ENCODE data around the gene RHCE.
"Not testable (repeated sequence)": the region's sequence is repeated elsewhere in the genome, so short reads cannot be mapped to it uniquely, and the experiment has no call there.

RHCE gene

DNA sequence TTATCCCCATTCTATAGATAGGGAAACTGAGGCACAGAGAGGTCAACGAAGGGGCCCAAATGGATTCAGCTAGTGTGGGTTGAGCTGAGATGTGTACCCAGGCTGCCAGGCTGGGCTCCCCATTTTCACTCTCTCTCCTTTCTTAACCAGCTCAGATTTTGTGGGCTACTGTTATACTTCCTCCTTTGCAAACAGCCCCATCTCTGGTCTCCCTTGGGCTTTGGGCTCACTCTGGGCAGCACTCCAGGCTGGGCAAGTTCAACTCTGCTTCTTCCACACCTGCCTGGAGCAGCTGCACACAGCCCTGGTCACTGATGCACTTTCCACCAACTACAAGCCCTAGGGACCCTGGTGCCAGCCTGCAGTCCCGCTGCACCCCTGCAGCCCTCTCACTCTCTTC lies 22.5 kb downstream of the RHCE start:
- not testable (repeated sequence) for DNase-seq (ENCODE audit: low read depth, low spot score)

- not testable (repeated sequence) for DNase-seq (ENCODE audit: low read depth, low spot score)
These were observed 23.1 kb downstream of the RHCE start for GRCh38 chr1:25397549-25397948.

GRCh38 chr1:25392841-25393240 lies 27.8 kb downstream of the RHCE start:
- no peak for DNase-seq (ENCODE audit: low read depth, low spot score)

GRCh38 chr1:25389721-25390120 lies 30.9 kb downstream of the RHCE start:
- not testable (repeated sequence) for DNase-seq (ENCODE audit: low read depth, low spot score)

GRCh38 chr1:25388691-25389090 lies 31.9 kb downstream of the RHCE start:
- DNase-seq (ENCODE audit: low read depth, low spot score) = not testable (repeated sequence)

DNA sequence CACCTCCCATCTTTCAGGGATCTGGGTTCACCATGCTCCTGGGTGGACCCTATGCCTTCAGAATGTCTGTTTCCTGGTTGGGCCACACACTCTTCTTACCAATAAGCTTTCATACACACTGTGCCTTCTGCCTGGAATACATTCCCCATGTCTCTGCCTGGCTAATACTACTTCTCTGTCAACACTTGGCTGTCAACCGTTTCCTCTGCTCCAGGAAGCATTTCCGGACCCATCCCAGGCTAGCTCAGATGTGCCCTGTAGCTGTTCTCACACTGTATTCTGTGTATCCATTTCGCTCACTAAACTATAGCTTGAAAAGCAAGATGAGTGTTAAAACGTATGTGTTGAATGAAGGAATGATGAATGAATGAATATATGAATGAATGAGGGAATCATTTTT lies 33.5 kb downstream of the RHCE start:
- not testable (repeated sequence) for DNase-seq (ENCODE audit: low read depth, low spot score)

- DNase-seq (ENCODE audit: low read depth, low spot score) = not testable (repeated sequence)
These were observed 36.8 kb downstream of the RHCE start for GRCh38 chr1:25383875-25384274.

- DNase-seq (ENCODE audit: low read depth, low spot score) = not testable (repeated sequence)
These were observed 37.5 kb downstream of the RHCE start for GRCh38 chr1:25383090-25383489.

- DNase-seq (ENCODE audit: low read depth, low spot score) = not testable (repeated sequence)
These were observed 38.1 kb downstream of the RHCE start for GRCh38 chr1:25382543-25382942.

DNA sequence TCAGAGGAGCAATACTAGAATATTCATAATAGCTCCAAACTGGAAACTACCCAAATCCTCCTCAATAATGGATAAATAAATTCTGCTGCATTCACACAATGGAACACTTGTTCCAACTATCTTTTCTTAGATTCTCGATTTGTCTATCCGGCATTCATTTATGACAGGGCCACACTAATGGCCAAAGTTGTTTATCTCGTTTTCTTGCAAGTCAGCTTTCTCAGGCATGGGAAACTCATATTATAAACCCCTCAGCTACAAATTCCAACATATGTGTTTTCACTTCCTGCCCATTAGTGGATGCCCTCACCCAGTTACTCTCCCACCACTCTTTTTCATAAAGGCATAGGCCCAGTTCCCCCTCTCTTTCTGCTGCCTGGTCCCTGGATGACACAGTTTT lies 42.3 kb downstream of the RHCE start:
- DNase-seq (ENCODE audit: low read depth, low spot score) = not testable (repeated sequence)

- DNase-seq (ENCODE audit: low read depth, low spot score) = not testable (repeated sequence)
These were observed 48.9 kb downstream of the RHCE start for GRCh38 chr1:25371757-25372156.

DNA sequence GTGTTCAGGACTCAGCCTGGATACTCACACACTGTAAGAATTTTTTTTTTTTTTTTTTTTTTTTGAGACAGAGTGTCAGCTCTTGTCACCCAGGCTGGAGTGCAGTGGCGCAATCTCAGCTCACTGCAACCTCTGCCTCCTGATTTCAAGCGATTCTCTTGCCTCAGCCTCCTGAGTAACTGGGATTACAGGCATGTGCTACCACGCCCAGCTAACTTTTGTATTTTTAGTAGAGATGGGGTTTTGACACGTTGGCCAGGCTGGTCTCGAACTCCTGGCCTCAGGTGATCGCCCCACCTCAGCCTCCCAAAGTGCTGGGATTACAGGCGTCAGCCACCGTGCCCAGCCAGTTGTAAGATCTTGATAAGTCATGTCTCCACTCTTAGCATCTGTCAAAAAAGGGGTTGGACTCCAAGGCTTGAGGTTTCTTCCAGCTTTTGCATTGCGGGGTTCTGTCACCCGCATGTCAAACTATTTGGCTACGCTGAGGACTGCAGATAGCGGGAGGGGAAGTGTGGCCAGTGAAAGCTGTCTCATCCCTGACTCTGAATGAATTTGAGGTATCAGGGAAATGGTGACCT lies 50.8 kb downstream of the RHCE start:
- DNase-seq (ENCODE audit: low read depth, low spot score) = not testable (repeated sequence)

- DNase-seq (ENCODE audit: low read depth, low spot score) = peak; percentile 48
These were observed 51.4 kb downstream of the RHCE start for GRCh38 chr1:25369241-25369640.

DNA sequence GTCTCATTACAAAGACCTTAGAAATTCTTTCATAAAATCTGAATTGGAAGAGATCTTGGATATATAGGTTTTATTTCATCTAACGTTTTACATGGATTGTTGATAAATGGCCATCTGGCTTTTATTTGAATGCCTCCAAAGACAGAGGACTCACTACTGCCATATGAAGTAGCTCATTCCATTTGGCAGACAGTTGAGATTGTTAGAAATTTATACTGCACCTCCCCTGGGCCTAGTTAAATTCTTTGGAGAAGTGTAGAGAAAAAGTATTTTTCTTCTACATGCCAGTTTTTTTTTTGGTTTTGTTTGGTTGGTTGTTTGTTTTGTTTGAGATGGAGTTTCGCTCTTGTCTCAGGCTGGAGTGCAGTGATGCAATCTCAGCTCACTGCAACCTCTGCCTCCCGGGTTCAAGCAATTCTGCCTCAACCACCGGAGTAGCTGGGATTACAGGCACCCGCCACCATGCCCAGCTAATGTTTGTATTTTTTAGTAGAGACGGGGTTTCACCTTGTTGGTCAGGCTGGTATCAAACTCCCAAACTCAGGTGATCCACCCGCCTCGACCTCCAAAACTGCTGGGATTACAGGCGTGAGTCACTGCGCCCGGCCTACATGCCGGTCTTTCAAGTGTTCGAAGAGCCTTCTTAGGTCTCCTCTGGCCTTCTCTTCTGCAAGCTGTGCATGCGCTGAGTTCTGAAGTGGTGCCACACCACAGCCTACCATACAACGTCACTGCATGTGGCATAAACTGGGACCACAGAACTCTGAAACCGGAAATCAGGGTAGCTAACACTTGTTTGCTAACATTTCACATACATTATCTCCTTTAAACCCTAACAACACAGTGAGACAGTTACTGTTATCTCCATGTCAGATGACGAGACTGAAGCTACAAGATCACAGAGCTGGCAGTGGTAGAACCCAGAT lies 57.7 kb downstream of the RHCE start:
- not testable (repeated sequence) for DNase-seq (ENCODE audit: low read depth, low spot score)

DNA sequence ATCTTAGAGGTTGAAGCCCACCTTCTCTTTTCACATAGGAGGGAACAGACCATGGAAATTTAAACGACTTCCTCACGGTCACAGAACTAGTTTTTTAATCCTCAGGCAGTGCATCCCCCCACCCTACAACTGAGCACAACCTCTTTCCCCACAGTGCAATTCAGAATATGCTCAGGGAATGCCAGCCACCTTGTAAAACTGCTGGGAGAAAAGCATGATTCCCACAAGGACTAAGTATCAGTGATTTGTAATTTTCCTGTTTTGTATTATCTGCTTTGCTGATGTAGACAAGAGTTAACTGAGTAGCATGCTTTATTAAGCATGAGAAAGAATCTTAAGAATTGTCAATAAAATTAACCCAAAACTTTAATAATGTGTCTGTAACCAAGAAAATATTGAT lies 58.7 kb downstream of the RHCE start:
- no peak for DNase-seq (ENCODE audit: low read depth, low spot score)

- no peak for DNase-seq (ENCODE audit: low read depth, low spot score)
These were observed 59.7 kb downstream of the RHCE start for GRCh38 chr1:25360596-25361581.

- DNase-seq (ENCODE audit: low read depth, low spot score) = no peak
These were observed 63.8 kb downstream of the RHCE start for GRCh38 chr1:25356848-25357247.

DNA sequence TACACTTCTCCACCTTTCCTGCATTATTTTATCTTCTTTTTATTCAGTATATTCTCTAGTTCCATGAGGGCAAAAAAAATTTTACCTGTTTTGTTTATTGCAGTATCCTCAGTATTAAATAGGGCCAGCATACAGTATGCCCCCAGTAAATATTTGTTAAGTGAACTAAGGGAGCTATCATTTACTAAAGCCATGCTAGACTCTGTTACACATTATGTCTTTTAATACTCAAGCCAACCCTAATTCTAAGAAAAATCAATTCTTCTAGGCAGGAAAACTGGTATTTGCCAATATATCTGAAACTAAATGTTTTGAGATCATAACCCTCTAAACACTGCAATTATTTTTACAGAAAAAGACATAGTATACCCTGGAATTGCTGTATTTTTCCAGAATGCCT lies 64.2 kb downstream of the RHCE start:
- no peak for DNase-seq (ENCODE audit: low read depth, low spot score)

DNA sequence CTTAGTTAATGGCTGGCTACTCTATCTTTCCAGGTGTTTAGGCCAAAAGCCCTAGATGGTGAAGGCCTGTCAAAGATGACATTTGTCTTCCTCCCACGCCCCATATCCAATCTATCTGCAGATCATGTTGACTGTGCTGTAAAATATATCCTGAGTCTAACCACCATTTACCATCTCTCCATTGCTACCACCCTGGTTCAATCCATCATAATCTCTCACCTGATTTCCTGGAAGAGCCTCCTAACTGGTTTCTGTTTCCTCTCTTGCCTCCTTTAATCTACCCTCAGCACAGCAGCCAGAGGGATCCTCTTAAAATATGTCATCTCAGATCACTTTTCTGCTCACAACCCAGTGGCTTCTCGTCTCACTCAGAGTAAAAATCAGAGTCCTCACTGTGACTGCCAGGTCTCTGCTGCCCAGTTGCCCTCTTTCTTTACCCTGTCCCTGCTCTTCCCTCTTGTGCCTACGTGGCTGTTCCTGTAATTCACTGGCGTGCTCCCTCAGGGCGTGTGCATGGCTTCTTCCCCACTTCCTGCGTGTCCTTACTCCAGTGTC lies 64.7 kb downstream of the RHCE start:
- DNase-seq (ENCODE audit: low read depth, low spot score) = no peak

- DNase-seq (ENCODE audit: low read depth, low spot score) = no peak
These were observed 71.0 kb downstream of the RHCE start for GRCh38 chr1:25349606-25350005.

DNA sequence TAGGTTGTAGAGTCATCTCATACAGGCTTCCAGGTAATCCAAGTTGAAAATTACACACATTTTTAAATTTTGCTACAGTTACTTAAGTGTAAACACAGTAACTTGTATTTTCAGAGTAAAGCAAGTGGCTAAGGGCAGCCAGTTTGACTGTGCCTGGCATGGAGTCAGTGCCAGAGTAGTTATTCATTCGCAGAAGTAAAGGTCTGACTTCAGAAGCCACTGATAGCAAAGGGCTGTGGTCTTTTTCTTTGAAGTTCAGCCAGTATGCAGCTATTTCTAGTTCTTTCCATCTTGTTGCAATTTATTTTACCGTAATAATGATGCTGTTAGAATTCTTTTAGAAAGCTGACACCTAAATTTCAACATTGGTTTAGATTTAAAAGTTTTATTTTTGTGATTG lies 73.1 kb downstream of the RHCE start:
- no peak for DNase-seq (ENCODE audit: low read depth, low spot score)

Data from ELF-1 (cell line).